ENCODE data around the gene NDST1.

- TF ChIP-seq CTCF (conservative IDR thresholded peaks at IDR 0.05; ENCODE audit: low read length) (no peak), EZH2phosphoT487 (IDR thresholded peaks at IDR 0.05; ENCODE audit: borderline replicate concordance, low read depth, low read length) (no peak)
Measured at GRCh38 chr5:150514708-150515211, 6.8 kb downstream of the NDST1 start.
